Thyroid gland (tissue), 4 donors: ENCODE results near the gene ADCY10.

ENCODE experiments used
- CTCF ChIP-seq, 6 experiments: fragments of 200-600 bp in 3 of 6; fragments of 450-650 bp in 3 of 6; sonication (generic) in 3 of 6; IDR thresholded peaks; one replicate each; pipeline ENCODE4 v1.5.1; 2016 to 2019; ENCODE audit warnings: antibody characterized with exemption in 6 of 6, mild to moderate bottlenecking in 2 of 6, inconsistent platforms in 1 of 6, moderate library complexity in 1 of 6
- POLR2A ChIP-seq, 2 donors: fragments of 450-650 bp; IDR thresholded peaks; one replicate each; pipeline ENCODE4 v1.6.1; 2017; ENCODE audit warnings: antibody characterized with exemption in 2 of 2, mild to moderate bottlenecking in 2 of 2, moderate library complexity in 1 of 2

GRCh38 chr1:167927046-167927754, 13.3 kb upstream of the ADCY10 start:
- TF ChIP-seq CTCF (IDR thresholded peaks at IDR 0.05): no peak
- TF ChIP-seq POLR2A (IDR thresholded peaks at IDR 0.05): no peak
